Measurements from ENCODE around the gene KRT74.

- no peak for TF ChIP-seq SUZ12 (IDR thresholded peaks at IDR 0.05; ENCODE audit: unreplicated experiment)
- TF ChIP-seq CTCF (IDR thresholded peaks at IDR 0.05 in 2 of 3, conservative IDR thresholded peaks at IDR 0.05 in 1 of 3; ENCODE audit: control insufficient read depth in 2 of 3, extremely low read depth in 1 of 3, insufficient read depth in 1 of 3, low read depth in 3 of 3, low read length in 3 of 3): no peak
- no peak for TF ChIP-seq TARDBP (IDR thresholded peaks at IDR 0.05; ENCODE audit: borderline replicate concordance)
- no peak for TF ChIP-seq BCLAF1 (IDR thresholded peaks at IDR 0.05)
- TF ChIP-seq POLR2A (IDR thresholded peaks at IDR 0.05; ENCODE audit: low read depth, low read length): no peak
- TF ChIP-seq CBX3 (IDR thresholded peaks at IDR 0.05; ENCODE audit: borderline replicate concordance, low read depth): no peak
- TF ChIP-seq HCFC1 (IDR thresholded peaks at IDR 0.05; ENCODE audit: low read length): no peak
- no peak for TF ChIP-seq PKNOX1 (IDR thresholded peaks at IDR 0.05)
- no peak for TF ChIP-seq EZH2 (IDR thresholded peaks at IDR 0.05; ENCODE audit: borderline replicate concordance, control insufficient read depth, low read depth, low read length)
- TF ChIP-seq STAT3 (IDR thresholded peaks at IDR 0.05; ENCODE audit: low read depth, low read length): no peak
- TF ChIP-seq HDAC2 (IDR thresholded peaks at IDR 0.05): no peak
- no peak for TF ChIP-seq ZSCAN29 (IDR thresholded peaks at IDR 0.05)
These were observed 48.7 kb upstream of the KRT74 start for GRCh38 chr12:52622349-52622748.
